Suprapubic skin (tissue), 4 donors: Measurements from ENCODE around the gene SPDYE6.

ENCODE experiments used
- CTCF ChIP-seq, 2 donors: fragments of 200-600 bp in 1 of 2; fragments of 450-650 bp in 1 of 2; sonication (generic) in 1 of 2; IDR thresholded peaks; one replicate each; pipeline ENCODE4 v1.5.1; 2016 to 2019; ENCODE audit warnings: antibody characterized with exemption in 2 of 2, mild to moderate bottlenecking in 1 of 2, moderate library complexity in 1 of 2
- POLR2A ChIP-seq, 2 donors: fragments of 450-650 bp; IDR thresholded peaks; one replicate each; pipeline ENCODE4 v1.6.1; 2017; ENCODE audit warnings: antibody characterized with exemption in 2 of 2, mild to moderate bottlenecking in 2 of 2, moderate library complexity in 2 of 2
- POLR2AphosphoS5 ChIP-seq, 3 donors: sonication (generic); formaldehyde crosslinking; IDR thresholded peaks; one replicate each; pipeline ENCODE4 v1.6.1; 2017; ENCODE audit warnings: antibody characterized with exemption in 3 of 3

GRCh38 chr7:102304668-102305067 lies 51.6 kb downstream of the SPDYE6 start:
- TF ChIP-seq CTCF (IDR thresholded peaks at IDR 0.05): no peak
- TF ChIP-seq POLR2A (IDR thresholded peaks at IDR 0.05): no peak
- TF ChIP-seq POLR2AphosphoS5 (IDR thresholded peaks at IDR 0.05): no peak
